Cortex of kidney (tissue), 1 donor: Measurements from ENCODE around the gene RTKN2.
"Not testable (repeated sequence)": the region's sequence is repeated elsewhere in the genome, so short reads cannot be mapped to it uniquely, and the experiment has no call there.

Source experiments
- DNase-seq: peaks from one replicate; lab custom pipeline; 2025; lab: John Stamatoyannopoulos, UW

The RTKN2 gene, protein sequence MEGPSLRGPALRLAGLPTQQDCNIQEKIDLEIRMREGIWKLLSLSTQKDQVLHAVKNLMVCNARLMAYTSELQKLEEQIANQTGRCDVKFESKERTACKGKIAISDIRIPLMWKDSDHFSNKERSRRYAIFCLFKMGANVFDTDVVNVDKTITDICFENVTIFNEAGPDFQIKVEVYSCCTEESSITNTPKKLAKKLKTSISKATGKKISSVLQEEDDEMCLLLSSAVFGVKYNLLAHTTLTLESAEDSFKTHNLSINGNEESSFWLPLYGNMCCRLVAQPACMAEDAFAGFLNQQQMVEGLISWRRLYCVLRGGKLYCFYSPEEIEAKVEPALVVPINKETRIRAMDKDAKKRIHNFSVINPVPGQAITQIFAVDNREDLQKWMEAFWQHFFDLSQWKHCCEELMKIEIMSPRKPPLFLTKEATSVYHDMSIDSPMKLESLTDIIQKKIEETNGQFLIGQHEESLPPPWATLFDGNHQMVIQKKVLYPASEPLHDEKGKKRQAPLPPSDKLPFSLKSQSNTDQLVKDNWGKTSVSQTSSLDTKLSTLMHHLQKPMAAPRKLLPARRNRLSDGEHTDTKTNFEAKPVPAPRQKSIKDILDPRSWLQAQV

DNA sequence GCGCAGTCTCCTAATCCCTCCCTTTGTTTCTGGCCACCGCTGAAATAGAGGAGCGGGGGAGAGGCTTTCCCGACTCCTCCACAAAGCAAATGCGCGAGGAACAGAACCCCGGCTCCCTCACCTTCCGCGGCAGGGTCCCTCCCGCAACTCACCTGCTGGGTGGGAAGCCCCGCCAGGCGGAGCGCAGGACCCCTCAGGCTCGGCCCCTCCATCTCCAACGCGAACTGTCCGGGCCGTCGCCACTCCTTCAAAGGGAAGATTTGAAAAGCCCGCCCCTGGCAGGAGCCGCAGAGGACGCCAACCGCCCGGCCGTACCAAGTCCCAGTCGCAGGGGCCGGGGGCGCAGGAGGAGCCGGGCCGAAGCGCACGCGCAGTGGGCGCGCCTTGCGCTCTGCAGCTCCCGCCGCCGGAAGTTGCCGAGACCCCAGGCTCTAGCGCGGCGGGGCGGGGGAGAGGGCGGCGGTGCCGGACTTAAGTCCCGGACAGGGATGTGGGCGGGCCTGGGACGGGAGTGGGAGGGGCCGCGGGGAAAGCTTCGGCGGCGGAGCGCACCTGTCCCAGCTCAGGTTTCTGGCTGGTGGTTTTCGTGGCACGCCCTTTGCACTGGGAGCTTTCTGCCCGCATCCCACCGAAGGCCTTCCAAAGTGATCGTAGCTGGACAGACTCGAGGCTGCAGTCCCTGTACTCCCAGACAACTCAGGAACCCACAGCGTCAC, at the start of gene RTKN2:
TSS of gene RTKN2 (minus strand) at position 446 of the 716 bp plus-strand sequence. CDS start at position 212, 234 bp downstream.
- no peak for DNase-seq

DNA sequence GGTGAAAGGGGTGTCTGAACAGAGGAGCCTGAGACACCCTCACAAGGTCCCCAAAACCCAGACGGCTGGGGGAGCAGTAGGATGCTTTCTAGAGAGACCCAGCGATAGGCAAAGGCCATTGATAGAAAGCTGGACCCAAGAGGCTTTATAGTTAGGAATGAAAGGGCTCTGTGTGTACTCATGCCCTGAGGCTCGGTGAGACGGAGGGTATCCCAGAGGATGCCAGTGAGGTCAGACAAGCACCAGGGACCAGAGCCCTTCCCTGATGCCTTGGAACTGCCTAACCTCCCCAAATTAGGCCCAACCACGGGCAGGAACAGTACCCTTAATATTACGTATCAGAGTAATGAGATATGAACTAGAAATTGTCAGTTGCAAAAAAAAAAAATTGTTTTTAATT, 48.6 kb upstream of the RTKN2 start:
- no peak for DNase-seq

DNA sequence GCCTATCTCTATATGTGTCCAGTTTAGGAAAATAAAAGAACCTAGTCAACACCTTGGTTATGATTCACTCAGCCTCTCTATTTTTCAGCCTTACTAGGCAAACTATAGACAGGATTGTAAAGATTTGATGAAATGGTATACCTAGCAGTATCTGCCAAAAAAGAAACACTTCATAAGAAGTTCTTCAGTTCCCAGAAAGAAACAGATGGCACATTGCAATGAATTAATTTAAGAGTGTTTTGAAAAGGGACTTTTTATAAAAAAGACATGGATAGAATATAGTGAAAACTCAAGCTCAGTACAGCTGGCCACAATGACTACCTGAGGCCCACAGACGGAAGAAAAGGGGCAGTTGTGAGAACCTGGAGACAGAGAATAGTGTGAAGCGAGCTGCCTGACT, 40.6 kb upstream of the RTKN2 start:
- no peak for DNase-seq

DNA sequence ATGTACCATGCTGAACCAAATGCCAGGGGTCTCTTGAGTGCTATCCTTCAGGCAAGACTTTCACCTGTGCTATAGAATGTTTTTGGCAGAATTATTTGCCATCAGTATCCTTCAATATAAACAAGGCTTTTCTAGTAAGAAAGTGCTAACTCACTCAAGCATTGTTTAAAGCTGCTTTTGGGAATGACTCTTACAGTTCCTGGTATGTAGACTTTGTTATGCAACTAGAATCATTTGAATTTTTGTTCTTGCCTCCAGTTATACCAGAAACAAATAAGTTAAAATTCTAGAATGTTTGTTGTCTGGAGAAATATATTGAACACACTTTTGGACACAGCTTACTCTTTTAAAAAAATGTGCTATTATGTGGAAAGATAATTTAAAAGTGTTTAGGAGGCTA, 39.5 kb upstream of the RTKN2 start:
- no peak for DNase-seq

DNA sequence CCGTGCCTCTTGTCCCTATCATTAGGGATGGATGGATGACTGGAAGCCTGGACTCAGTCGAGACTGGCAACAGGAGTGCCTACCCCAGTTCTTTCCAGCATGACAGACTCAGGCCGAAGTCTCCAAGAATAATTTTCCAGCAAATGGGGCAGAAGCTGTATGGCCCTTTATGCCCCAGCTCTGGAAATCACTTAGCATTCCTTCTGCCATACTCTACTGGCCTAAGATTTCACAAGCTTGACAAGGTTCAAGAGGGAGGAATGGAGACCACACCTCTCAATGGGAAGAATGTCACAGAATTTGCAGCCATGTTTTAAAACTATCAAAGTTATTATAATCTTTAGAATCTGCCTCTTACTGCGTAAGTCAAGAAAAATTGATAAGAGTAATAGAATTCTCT, 39.0 kb upstream of the RTKN2 start:
- DNase-seq, result no peak

DNA sequence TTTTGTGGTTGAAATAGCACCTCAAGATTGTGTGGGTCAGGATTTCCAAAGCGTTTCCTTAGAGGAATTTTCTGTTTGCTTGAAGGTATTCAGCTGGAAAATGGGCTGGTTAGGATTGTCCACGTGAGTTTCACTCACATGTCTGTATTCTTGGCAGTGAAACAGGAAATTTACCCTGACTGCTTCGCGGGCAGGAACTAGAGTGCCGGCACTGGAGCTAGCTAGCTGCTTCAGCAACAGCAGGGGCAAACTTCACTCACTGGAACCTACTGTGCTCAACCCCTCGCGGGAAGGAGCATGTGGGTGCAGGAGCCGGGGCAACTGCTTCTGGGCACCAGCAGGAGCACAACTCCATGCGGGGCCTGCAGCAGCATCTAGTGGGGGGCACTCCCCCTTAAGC, 38.0 kb upstream of the RTKN2 start:
- DNase-seq, result peak; percentile 13

DNA sequence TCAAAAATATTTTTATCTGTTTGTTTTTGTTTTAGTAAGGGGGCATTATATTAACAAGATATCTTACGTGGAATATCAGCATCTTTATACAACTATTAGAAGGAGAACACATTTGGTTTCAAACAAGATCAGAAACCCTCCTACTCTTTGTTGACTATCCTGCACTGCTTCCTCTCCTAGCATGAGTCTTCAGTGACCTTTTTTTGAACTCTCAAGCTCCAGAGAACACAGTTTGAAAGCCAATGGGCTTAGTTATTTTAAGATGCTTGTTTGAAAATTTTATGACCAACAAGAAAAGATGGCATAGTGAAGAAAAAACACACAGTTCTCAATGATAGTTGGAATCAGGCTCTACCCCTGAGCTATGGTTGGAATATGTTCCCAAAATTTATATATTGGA, 37.2 kb upstream of the RTKN2 start:
- no peak for DNase-seq

DNA sequence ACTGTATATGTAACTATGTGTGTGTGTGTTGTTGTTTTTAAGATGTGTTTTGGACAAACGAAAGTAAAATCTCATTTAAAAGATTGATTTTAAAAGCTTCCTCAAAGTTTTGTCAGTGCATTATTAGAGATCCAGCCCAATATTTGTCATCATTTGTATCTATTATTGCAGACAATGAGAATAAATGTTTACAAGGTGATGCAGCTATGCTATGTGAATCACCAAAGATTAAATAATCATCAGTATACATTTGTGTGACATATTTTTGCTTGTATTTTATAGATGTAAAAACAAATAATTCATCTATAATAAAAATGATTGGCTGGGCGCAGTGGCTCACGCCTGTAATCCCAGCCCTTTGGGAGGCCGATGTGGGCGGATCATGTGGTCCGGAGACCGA, 35.3 kb upstream of the RTKN2 start:
- DNase-seq, result no peak

DNA sequence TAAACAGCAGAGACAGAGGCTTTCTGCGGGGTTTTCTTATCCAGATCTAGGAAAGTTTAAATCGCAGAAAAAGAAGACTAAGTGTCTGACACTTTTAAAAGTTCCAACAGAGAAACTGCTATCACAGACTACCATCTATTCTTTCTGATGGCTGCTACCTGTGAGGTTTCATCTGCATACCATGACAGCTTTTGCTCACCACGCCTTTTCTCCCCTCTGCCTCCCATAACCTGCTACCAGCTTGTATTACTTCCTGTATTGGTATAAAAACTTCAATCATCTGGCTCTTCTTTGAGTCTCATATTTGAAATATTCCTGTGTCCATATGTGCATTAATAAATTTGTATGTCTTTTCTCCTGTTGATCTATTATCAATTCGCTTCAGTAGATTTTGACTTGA, 34.1 kb upstream of the RTKN2 start:
- no peak for DNase-seq

DNA sequence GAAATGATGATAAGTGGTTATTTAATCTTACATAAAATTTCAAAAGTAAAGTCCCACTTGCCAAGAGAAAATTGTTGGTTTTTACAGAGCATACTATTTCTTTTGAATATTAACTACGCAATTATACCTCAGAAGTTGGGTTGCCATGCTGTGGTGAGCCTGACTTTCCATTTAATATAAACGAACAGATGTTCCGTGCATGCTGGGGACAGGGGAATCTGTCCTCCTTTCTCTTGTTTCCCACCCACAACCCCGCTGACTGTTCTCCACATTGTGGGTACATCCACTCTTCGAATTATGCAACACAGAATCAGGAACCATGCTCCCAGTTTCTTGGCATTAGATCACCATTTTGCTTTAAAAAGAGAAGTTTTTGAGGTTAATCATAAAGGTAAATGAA, 29.2 kb upstream of the RTKN2 start:
- no peak for DNase-seq

DNA sequence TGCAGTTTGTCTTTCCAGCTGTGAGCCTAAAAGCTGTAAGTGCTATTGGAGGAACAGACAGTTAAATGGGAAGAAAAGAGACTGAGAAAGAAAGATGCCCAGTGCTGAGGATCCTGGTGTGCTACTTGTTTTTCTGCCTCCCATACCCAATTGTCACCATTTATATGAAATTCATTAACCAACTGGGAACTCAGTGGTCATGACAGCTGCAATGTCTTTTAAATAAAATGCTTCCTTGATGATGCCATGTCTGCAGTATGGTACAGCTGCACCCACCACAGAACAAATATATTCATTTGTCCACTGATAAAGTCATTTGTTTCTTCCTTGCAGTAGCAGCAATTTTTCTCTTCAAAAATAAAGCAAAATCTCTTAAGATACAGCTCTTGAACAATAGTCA, 15.6 kb upstream of the RTKN2 start:
- no peak for DNase-seq

DNA sequence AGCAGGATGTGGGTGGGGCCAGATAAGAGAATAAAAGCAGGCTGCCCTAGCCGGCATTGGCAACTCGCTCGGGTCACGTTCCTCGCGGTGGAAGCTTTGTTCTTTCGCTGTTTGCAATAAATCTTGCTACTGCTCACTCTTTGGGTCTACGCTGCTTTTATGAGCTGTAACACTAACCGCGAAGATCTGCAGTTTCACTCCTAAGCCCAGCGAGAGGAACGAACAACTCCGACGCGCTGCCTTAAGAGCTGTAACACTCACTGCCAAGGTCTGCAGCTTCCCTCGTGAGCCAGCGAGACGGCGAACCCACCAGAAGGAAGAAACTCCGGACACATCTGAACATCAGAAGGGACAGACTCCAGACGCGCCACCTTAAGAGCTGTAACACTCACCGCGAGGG, 12.7 kb upstream of the RTKN2 start:
- not testable (repeated sequence) for DNase-seq

DNA sequence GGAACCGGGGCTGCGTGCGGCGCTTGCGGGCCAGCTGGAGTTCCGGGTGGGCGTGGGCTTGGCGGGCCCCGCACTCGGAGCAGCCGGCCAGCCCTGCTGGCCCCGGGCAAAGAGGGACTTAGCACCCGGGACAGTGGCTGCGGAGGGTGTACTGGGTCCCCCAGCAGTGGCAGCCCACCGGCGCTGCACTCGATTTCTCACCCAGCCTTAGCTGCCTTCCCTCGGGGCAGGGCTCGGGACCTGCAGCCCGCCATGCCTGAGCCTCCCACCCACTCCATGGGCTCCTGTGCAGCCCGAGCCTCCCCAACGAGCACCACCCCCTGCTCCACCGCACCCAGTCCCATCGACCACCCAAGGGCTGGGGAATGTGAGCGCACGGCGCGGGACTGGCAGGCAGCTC, 11.7 kb upstream of the RTKN2 start:
- DNase-seq, result not testable (repeated sequence)

DNA sequence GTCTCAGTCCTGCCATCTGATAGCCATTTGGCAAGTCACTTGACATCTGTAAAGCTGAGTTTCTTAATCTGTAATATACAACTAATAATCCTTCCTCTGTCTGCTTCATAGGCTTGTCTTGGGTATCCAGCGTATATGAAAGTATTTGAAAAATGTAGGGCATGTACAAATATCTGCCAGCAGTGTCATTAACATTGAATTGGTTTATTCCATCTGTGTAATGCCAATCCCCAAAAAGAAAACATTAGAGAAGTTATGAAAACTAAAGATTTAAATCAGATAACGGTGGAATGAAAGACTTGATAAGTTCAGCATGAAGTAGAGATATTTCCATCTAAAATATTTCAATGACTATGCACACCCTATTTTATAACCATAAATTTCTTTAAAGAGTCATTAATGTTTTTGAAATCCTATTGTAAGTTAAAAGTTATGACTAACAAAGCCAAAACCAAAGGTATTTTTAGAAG, 9.8 kb upstream of the RTKN2 start:
- DNase-seq, result no peak

DNA sequence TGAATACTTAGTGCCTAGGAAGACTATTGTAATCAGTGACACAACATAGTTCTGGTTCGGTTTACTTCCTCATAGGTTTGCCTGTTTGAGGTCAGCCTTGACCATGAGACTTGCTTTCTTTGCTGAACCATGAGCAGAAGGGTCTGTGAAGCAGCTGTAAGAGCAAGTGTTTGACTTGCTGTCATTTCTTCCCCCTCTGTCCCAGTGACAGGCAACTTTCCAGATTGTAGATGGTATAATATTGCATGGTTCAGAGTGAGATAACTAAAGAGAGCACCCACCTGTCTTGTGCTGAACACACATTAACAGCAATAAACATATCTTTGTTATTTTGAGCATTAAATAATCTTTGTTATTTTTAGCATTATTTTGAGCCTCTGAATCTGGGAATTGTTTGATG, 9.3 kb upstream of the RTKN2 start:
- no peak for DNase-seq

DNA sequence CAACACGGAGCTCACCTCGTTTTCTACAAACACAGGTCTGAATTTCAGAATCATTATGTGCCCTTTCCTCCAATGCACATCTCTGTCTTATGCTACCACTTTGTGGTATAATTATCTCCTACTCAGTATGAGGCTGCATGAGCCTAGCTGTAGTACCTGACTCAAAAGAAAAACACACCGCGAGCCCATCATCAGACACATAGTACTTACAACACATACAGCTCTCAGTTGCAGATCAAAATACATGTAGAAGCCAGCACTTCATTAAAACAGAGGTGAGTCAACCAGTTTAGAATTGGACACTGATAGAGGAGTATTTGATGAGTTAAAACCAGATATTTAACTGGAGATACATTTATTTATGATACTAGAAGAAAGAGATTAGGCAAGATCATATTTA, 1.4 kb upstream of the RTKN2 start:
- DNase-seq, result no peak

DNA sequence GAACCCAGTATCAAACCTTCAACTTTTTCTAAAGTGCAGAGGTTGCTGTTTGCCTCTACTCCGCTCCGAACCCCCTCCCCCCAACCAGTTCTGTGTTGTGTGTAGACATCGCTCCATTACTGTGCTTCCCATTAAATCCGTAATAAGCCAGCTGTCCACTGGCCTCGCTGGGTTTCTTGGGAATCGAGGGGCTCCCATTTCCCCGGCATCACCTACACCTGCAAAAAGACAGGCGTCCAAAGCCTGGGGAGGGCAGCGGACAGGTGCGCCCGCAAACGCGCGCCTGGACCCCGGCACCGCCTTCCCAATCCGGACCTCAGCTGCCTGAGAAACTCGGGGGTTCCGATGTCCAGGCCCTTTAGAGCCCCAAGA, 631 bp downstream of the RTKN2 start:
- DNase-seq, result no peak

DNA sequence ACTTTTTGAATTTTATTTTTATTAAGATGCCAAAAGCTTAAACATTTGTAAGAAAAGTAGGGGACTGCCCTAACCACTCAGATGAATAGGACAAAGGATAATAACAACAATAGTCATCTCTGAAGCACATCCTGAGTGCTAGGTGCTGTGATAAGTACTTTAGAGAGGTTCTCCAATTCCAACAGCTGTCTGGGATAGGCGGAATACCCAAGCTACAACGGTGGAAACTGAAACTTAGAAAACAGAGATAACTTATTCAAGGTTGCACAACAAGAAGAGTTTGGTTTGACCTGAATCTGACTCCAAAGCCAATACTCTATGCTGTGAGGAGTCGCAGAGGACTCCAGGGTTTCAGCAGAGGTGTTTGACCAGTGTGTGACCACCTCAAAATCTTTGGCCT, 2.0 kb downstream of the RTKN2 start:
- no peak for DNase-seq

DNA sequence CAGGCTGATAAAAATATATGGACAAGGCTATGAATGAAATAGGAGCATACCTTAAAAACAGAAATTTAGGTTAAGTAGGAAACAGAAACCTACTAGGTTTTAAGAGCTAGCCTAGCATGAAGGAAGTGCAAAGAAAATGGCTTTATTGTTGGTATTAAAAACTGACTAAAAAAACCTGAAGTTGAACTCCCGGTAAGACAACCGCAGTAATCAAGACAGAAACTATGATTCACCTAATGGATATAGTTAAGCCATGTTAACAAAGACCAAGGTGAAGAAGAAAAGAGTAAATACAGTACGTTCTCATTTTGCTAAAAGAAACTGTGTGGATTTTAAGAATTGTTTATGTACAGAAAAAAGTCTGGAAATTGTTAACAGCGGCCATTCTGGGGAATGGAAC, 2.5 kb downstream of the RTKN2 start:
- DNase-seq, result no peak

DNA sequence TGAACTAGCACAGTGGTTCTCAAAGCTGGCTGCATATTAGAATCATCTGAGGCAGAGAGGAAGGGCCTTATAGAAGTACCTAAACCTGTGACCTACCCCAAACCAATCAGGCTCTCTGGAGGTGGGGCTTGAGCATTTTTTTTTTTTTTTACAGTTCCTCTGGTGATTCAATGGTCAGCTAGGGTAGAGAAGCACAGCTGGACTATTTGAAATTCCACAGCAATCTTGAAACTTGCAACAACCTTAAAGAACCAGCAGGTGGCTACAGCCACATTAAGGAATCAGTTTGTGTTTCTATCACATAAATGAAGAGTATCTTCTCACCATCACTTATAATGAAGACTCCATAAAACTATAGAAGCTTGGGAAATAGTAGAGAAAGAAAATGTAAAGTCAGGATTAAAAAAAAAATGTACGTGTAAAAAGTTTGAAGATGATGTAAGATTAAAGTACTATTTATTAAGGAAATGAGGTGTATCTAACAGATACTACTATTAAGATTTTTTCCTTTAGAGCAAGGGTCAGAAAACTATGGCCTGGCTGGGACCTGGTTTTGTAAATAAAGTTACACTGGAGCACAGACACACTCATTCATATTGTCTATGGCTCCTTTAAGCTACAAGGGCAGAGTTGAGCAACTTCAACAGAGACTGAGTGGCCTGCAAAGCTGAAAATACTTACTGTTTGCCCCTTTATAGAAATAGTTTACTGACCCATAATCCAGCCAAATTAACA, 3.8 kb downstream of the RTKN2 start:
- DNase-seq, result no peak

DNA sequence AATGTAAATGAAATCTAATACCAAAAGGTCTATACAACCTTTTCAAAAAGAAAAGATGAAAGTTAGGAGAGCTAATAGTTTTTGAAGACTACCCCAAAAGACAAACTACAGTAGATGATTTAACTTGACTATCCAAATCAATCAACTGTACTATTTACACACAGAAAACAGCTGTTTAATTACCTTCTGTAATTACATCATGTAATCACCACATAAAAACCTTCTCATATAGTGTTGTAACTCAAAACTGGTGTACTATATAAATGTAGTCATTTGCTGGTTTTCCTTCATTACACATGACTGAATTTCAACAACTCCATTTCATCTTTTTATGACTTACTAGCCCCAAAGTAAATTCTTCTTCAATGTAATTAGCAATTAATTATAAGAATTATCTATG, 4.5 kb downstream of the RTKN2 start:
- DNase-seq, result no peak

DNA sequence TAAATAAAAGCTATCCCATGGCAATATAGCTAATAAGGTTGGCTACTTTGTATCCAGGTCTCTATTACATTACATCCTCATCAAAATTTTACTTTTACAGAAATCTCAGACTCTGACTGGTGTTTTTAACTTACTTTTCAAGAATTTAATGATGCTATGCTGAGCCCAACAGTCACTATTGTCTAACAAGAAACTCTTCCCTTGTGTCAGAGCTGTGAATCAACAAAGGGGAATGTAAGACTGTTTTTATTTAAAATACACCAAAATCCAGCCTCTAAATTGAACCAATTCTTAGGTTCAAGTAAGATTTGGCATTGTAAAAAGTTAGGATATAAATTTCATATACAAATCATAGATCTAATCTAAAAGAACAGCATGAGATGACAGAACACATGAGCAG, 7.0 kb downstream of the RTKN2 start:
- DNase-seq, result no peak
